SU-DHL-6 (cell line): ENCODE results near the gene VEGFC.

Experiments used
- EZH2phosphoT487 ChIP-seq: fragments of 200-600 bp; sonication (generic), shearing (Covaris generic); conservative IDR thresholded peaks from 2 replicates; pipeline ENCODE4 v1.6.1; 2018; ENCODE audit warnings: mild to moderate bottlenecking, antibody characterized with exemption, low read length, moderate library complexity, mixed read lengths
- TF ChIP-seq, protein P1 (sequence below): fragments of 200-600 bp; sonication (generic); IDR thresholded peaks from one replicate; pipeline ENCODE4 v1.5.1; 2017; ENCODE audit warnings: antibody characterized with exemption, mild to moderate bottlenecking, low read length, moderate library complexity; ENCODE audit not compliant: insufficient read depth, poor library complexity, severe bottlenecking

DNA sequence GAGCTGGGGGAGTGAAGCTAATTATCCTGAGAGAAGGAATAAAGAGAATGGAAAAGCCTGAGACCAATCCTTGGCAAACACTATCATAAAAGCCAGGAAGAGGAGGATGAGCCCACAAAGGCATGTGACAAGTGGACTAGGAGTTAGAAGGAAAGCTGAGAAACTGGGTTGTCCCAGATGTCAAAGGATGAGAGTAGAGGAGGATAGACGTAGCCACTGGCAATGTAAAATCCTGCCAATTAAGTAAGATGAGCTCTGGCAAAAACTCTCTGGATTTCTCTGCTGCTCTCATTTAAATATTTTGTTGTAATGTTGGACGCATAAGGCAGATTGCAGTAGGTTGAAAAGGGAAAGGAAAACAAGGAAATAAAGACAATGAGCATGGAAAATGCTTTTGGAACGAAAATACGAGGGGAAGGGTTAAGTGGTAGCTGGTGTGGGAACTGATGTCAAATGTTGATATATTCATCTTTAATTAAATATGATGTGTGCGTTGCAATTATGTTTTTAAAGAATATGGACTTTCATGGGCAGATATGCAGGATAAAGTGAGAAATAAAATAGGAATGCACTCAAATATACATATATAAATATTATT, 14.2 kb upstream of the VEGFC start:
- TF ChIP-seq, protein P1, sequence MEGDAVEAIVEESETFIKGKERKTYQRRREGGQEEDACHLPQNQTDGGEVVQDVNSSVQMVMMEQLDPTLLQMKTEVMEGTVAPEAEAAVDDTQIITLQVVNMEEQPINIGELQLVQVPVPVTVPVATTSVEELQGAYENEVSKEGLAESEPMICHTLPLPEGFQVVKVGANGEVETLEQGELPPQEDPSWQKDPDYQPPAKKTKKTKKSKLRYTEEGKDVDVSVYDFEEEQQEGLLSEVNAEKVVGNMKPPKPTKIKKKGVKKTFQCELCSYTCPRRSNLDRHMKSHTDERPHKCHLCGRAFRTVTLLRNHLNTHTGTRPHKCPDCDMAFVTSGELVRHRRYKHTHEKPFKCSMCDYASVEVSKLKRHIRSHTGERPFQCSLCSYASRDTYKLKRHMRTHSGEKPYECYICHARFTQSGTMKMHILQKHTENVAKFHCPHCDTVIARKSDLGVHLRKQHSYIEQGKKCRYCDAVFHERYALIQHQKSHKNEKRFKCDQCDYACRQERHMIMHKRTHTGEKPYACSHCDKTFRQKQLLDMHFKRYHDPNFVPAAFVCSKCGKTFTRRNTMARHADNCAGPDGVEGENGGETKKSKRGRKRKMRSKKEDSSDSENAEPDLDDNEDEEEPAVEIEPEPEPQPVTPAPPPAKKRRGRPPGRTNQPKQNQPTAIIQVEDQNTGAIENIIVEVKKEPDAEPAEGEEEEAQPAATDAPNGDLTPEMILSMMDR: no peak
- TF ChIP-seq EZH2phosphoT487: no peak
